Activated naive CD8-positive, alpha-beta T cell (primary cell): Measurements from ENCODE around the gene CORIN.

ENCODE experiments used
- H3K27ac Mint-ChIP-seq: one replicate; pipeline ENCODE4 v1.8.0; 2021; ENCODE audit warnings: mixed read lengths
- H3K27me3 Mint-ChIP-seq: one replicate; pipeline ENCODE4 v1.8.0; 2021; ENCODE audit warnings: mixed read lengths
- H3K36me3 Mint-ChIP-seq: one replicate; pipeline ENCODE4 v1.8.0; 2021; ENCODE audit warnings: mixed read lengths
- H3K4me1 Mint-ChIP-seq: one replicate; pipeline ENCODE4 v1.8.0; 2021; ENCODE audit warnings: low read depth, mixed read lengths
- H3K4me3 Mint-ChIP-seq: one replicate; pipeline ENCODE4 v1.8.0; 2021; ENCODE audit warnings: mild to moderate bottlenecking, mixed read lengths
- H3K9me3 Mint-ChIP-seq: one replicate; pipeline ENCODE4 v1.8.0; 2021; ENCODE audit warnings: low read depth, mixed read lengths

The CORIN gene

DNA sequence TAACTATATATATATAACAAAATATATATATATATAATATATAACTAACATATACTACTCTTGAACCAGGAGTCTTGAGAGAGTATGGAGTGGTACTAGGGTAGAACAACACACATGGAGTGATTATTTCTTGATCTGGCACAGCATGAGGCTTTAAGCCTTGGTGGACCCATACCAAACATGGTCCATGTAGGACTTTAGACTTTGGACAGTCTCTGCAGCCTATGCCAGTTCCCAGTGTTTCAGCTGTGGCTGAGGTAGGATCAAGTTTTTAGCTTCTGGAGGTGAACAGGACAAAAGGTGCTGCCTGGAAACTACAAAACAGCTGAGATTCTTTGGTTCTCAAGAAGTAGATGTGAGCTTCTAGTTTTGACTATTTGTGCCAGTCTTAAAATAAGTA is 20.6 kb downstream of the CORIN start:
- Mint-ChIP-seq H3K27me3 (peaks cover 10% of the 10 kb centered on the region), H3K9me3 (no peaks in the 10 kb centered on the region), H3K4me3 (no peak overlapping the region), H3K27ac (no peak overlapping the region), H3K36me3 (no peaks in the 10 kb centered on the region), H3K4me1 (peaks cover 1% of the 10 kb centered on the region)

DNA sequence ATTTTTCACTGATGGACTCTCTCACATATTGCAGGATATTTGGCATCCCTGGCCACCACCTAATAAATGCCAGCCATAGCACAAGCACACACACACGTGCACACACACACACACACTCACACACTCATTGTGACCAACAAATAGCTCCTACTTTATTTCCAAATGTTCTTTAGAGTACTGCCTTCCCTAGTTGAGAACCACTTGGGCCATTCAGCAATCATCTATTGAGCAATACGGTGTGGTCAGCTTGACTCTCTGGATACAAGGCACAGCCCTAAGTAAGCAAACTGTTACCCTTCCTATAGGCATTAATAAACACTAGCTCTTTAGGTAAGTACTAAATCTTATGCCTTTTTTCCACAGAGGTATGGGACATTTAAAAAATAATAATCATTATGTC is 21.1 kb downstream of the CORIN start:
- H3K9me3 Mint-ChIP-seq = no peaks in the 10 kb centered on the region
- H3K36me3 Mint-ChIP-seq = no peaks in the 10 kb centered on the region
- peaks cover 1% of the 10 kb centered on the region for H3K4me1 Mint-ChIP-seq
- no peak overlapping the region for H3K27ac Mint-ChIP-seq
- H3K27me3 Mint-ChIP-seq = peaks cover 10% of the 10 kb centered on the region
- no peak overlapping the region for H3K4me3 Mint-ChIP-seq

DNA sequence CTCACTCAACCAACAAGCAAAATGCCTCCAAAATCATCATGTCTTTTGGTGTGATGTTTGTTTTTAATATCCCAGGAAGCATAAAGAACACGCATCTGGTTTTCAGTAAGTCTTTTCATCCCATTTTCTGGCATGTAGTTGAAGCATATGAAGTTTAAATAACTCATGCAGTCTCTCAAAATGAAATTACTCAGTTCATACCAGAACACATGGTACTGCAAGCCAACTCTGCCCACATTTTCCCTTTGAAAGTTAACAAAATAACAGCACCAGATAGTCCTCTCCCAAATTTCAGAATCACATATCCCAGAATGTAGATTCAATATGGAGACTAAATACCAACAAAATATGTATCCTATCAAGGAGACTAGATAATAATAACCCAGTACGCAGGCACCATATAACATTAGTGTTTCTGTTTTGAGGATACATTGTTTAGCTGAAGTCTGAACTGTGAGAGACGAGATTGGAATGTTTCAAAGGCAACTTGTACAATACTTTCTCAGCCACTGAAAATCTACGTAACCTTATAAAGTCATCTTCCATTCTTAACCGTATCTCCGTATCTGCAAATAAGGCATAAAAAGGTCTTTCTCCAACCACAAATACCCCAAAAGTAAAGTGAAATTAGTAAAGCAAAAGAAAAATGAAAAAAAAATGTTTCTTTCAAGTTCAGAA is 23.1 kb downstream of the CORIN start:
- H3K27me3 Mint-ChIP-seq = peaks cover 14% of the 10 kb centered on the region
- H3K27ac Mint-ChIP-seq = no peak overlapping the region
- no peaks in the 10 kb centered on the region for H3K36me3 Mint-ChIP-seq
- H3K9me3 Mint-ChIP-seq = no peaks in the 10 kb centered on the region
- H3K4me3 Mint-ChIP-seq = no peak overlapping the region
- peaks cover 1% of the 10 kb centered on the region for H3K4me1 Mint-ChIP-seq

DNA sequence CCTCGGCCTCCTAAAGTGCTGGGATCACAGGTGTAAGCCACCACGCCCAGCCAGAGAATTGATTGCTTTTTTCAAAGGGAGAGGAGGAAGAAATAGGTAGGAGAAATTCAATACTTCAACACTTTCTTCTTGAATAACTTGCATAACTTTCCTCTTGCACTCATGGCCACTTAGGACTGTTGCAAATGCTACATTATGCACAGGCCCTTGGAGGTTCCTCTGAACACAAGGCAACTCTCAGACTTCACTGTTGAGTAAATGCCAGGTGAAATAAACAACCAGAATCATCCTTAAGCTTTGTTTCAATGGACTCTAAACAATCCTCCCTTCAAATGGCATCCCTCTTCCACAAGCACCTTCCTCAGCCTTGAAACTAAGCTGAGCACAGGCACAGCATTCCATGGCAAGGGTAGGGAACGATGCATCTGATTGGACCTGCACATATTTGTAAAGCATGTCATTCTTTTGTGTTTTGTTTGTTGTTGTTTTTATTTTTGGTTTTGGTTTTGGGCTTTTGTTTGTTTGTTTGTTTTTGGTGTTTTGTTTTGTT is 28.1 kb downstream of the CORIN start:
- no peaks in the 10 kb centered on the region for H3K4me1 Mint-ChIP-seq
- no peaks in the 10 kb centered on the region for H3K36me3 Mint-ChIP-seq
- H3K4me3 Mint-ChIP-seq = no peak overlapping the region
- H3K27ac Mint-ChIP-seq = no peak overlapping the region
- no peaks in the 10 kb centered on the region for H3K9me3 Mint-ChIP-seq
- H3K27me3 Mint-ChIP-seq = peaks cover 11% of the 10 kb centered on the region

DNA sequence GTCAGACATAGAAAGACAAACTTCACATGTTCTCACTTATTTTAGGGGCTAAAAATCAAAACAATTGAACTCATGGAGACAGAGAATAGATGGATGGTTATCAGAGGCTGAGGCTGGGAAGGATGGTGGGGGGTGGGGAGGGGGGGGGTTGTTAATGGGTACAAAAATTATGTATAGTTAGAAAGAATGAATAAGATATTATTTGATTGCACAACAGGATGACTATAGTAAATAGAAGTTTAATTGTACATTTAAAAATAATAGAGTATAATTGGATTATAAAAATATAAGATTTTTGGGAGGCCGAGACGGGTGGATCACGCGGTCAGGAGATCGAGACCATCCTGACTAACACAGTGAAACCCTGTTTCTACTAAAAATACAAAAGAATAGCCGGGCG is 33.3 kb downstream of the CORIN start:
- H3K4me1 Mint-ChIP-seq = no peaks in the 10 kb centered on the region
- no peaks in the 10 kb centered on the region for H3K9me3 Mint-ChIP-seq
- no peak overlapping the region for H3K27ac Mint-ChIP-seq
- H3K27me3 Mint-ChIP-seq = peaks cover 2% of the 10 kb centered on the region
- no peak overlapping the region for H3K4me3 Mint-ChIP-seq
- H3K36me3 Mint-ChIP-seq = no peaks in the 10 kb centered on the region

DNA sequence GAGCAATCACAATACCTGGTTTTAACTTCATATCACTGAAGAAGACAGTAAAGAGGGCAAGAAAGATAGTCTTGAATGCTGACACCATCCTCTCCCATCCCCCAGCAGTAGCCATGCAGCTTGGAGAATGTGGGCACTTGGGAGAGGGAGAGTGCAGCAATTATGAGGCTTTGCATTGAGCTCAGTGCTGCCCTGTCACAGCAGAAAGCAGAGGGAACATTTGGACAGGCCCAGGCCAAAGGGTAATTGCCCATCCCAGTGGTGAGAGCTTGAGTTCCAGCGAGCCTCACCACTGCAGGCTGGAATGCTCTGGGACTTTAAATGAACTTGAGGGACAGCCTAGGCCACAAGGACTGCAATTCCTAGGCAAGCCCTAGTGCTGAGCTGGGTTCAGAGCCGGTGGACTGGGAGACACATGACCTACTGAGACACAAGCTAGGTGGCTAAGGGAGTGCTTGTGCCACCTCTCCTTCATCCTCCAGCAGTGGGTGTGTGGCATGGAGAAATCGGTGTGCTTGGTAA is 36.3 kb downstream of the CORIN start:
- Mint-ChIP-seq H3K9me3 (no peaks in the 10 kb centered on the region), H3K4me1 (no peaks in the 10 kb centered on the region), H3K27me3 (peaks cover 2% of the 10 kb centered on the region), H3K4me3 (no peak overlapping the region), H3K27ac (no peak overlapping the region), H3K36me3 (no peaks in the 10 kb centered on the region)

DNA sequence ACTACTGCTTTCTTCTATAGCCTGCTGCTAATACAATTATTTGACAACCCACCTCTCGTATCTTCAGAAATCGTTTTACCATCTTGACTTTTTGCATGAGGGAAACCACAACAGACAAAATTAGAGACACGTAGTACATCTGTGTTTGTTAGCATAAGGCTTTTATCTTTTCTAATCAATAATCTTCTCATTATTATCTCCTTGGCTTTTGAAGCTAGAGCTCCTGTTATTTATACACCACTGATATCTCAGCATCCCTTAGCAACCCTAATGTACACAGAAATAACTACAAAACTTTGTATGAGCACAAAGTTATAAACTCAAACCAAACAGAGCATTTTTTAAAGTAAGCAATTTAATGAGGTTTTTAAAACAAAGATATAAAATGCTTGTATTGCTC is 39.7 kb downstream of the CORIN start:
- Mint-ChIP-seq H3K4me1 (no peaks in the 10 kb centered on the region), H3K4me3 (no peak overlapping the region), H3K36me3 (no peaks in the 10 kb centered on the region), H3K27me3 (no peaks in the 10 kb centered on the region), H3K9me3 (no peaks in the 10 kb centered on the region), H3K27ac (no peak overlapping the region)

DNA sequence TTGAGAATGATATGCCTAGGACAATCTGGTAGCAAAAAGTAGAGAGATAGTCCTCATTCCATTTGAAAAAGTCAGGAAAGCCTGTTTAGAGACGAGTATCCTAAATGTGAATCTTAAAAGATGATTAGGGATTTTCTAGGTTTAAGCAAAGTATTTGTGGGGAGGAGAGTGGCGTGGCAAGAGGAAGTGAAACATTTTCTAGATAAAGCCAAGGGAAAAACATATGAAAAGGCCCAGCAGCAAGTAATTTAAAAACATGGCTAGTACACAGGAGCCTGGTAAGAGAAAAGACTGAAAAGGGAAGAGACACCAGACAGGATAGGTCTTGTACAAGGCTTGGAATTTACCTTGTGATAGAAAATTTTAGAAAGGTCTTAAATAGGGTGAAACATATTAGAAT is 45.9 kb downstream of the CORIN start:
- H3K9me3 Mint-ChIP-seq = no peaks in the 10 kb centered on the region
- no peaks in the 10 kb centered on the region for H3K4me1 Mint-ChIP-seq
- H3K27me3 Mint-ChIP-seq = peaks cover 2% of the 10 kb centered on the region
- H3K27ac Mint-ChIP-seq = no peak overlapping the region
- H3K36me3 Mint-ChIP-seq = no peaks in the 10 kb centered on the region
- no peak overlapping the region for H3K4me3 Mint-ChIP-seq

DNA sequence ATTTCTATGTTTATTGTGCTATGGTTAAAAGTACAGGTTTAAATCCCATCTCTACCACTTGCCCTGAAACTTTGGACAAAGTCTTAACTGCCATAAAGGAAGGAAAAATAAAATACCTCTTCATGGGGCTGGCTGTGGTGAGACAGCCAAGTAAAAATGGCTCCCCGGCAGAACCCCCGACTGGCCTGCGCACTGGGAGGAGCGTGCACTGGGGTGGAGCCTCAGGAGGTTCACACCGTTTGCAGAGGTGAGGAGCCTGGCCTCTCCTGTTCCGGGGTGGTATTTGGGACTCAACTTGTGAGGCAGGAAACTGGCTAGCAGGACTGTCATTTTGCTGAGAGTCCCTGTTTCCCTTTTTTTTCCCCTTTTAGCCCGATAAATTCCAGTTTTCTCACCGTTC is 47.8 kb downstream of the CORIN start:
- no peak overlapping the region for H3K27ac Mint-ChIP-seq
- H3K9me3 Mint-ChIP-seq = no peaks in the 10 kb centered on the region
- no peak overlapping the region for H3K4me3 Mint-ChIP-seq
- peaks cover 4% of the 10 kb centered on the region for H3K27me3 Mint-ChIP-seq
- H3K4me1 Mint-ChIP-seq = no peaks in the 10 kb centered on the region
- H3K36me3 Mint-ChIP-seq = no peaks in the 10 kb centered on the region

DNA sequence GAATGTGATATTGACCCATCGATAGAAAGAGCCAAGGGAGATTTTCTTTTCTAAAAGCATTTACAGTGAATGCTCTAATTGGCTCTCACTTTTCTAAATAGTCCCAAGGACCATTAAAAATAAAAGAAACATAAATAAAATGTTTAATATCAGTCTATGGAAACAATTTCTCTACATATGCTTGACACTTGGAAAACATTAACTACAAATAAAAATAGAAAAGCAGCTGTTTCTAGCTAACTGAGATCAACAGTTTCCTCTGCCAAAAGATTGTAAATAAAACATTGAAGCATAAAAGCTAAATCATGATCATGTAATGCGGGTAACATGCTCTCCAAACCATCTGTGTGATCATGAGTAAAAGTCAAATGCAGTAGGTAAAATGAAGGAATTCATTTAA is 49.7 kb downstream of the CORIN start:
- H3K27me3 Mint-ChIP-seq = peaks cover 4% of the 10 kb centered on the region

DNA sequence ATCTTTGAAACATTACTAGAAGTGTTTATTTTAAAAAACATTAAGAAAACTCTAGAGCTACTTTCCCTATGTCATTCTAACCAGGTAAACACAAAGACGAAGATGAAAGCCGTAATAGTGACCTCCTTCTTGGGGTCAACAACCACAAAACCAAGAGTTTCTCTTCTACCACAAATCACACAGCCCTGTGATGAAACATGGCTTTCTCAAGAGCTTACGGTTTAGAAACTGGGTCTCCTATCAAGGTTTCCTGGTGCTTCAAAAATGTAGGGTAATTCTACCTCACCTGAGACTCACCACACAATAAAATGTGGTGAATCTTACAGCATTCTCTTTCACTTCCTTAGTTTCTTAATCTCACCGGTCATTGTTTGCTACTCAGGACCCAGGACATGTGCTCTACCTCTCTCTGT is 50.9 kb downstream of the CORIN start:
- H3K9me3 Mint-ChIP-seq = no peaks in the 10 kb centered on the region
- H3K4me1 Mint-ChIP-seq = no peaks in the 10 kb centered on the region

More for the DNA sequence above, 49.7 kb downstream of the CORIN start:
- Mint-ChIP-seq H3K9me3 (no peaks in the 10 kb centered on the region), H3K4me1 (no peaks in the 10 kb centered on the region), H3K27ac (no peak overlapping the region), H3K36me3 (no peaks in the 10 kb centered on the region), H3K4me3 (no peak overlapping the region)

DNA sequence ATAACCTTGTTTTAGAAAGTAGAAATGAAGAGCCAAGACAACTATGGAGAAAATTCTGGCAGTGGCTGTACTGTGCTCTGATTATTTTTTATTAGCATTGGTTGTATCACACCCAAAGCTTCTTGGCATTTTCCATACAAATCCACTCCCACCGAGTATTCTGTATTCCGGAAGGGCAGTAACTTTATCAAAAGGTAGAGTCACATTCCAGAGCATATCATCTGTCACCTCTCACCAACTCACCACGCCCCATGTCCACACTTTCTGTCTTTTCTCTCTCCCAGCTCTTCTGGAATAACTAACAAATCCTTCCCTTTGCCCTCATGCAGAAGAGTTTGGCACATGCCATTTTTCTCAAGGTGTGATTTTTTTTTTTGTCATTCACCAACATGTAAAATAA is 52.7 kb downstream of the CORIN start:
- no peak overlapping the region for H3K27ac Mint-ChIP-seq
- peaks cover 5% of the 10 kb centered on the region for H3K27me3 Mint-ChIP-seq
- H3K4me3 Mint-ChIP-seq = no peak overlapping the region
- H3K36me3 Mint-ChIP-seq = no peaks in the 10 kb centered on the region
- H3K9me3 Mint-ChIP-seq = no peaks in the 10 kb centered on the region
- no peaks in the 10 kb centered on the region for H3K4me1 Mint-ChIP-seq

More for the DNA sequence above, 50.9 kb downstream of the CORIN start:
- Mint-ChIP-seq H3K27ac (no peak overlapping the region), H3K4me3 (no peak overlapping the region), H3K27me3 (peaks cover 4% of the 10 kb centered on the region), H3K36me3 (no peaks in the 10 kb centered on the region)

DNA sequence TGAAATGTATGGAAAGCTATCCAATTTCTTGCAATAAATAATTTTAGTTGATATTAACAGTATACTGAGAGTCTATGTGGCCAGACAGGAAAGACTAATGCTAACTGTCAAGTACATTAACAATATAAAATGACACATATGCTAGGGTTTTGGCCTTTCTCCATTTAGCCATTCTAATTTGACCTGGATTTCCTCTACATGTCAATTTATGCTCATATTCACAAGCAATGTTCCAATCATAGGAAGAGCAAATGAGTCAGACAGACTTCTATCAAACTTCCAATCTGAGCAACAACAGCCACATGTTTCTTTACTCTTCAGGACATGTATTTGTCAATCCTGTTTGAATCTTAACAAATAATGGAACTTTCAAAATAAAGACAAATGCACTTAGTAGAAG is 53.6 kb downstream of the CORIN start:
- no peak overlapping the region for H3K27ac Mint-ChIP-seq
- H3K27me3 Mint-ChIP-seq = peaks cover 8% of the 10 kb centered on the region
- no peaks in the 10 kb centered on the region for H3K9me3 Mint-ChIP-seq
- no peaks in the 10 kb centered on the region for H3K4me1 Mint-ChIP-seq
- no peak overlapping the region for H3K4me3 Mint-ChIP-seq
- H3K36me3 Mint-ChIP-seq = no peaks in the 10 kb centered on the region

DNA sequence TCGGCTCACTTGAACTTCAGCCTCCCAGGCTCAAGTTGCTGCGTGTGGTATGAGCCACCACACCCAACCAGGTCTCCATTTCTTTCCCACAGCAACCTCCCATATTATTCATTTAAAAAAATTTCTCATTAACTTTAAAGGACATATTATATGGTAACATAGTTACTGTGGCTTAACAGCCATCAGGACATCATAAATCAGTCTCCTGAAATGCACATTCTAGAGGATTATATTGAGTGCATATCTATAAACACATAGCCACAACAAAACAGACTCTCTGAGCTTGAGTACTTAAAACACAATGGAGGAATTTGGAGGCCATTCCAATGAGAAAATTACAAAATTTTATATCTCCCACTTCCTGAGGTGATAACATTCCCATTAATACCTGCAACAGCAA is 61.5 kb downstream of the CORIN start:
- Mint-ChIP-seq H3K4me3 (no peak overlapping the region), H3K9me3 (no peaks in the 10 kb centered on the region)

DNA sequence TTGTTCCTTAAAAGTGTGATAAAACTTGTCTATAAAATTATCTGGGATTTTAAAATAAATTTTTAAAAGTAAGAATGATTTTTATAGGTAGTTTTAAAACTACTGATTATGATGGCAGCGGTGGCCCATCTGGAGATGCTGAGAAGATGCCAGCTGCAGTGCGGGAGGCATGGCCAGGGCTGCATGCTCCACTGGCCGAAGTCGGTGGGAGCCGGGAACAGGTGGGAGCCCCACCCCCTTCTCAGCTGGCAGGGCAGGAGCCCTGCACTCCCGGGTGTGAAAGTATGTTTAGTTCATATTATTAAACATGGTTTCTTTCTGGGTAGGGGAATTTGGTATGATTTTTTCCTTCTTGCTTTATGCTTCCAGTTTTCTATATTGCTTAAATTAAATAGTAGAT is 63.8 kb downstream of the CORIN start:
- Mint-ChIP-seq H3K9me3 (no peaks in the 10 kb centered on the region), H3K27me3 (peaks cover 16% of the 10 kb centered on the region), H3K4me3 (no peak overlapping the region), H3K4me1 (no peaks in the 10 kb centered on the region), H3K36me3 (peaks cover 2% of the 10 kb centered on the region), H3K27ac (no peak overlapping the region)

More for the DNA sequence above, 61.5 kb downstream of the CORIN start:
- H3K36me3 Mint-ChIP-seq = peaks cover 2% of the 10 kb centered on the region
- H3K27ac Mint-ChIP-seq = no peak overlapping the region
- H3K4me1 Mint-ChIP-seq = no peaks in the 10 kb centered on the region
- H3K27me3 Mint-ChIP-seq = peaks cover 22% of the 10 kb centered on the region

DNA sequence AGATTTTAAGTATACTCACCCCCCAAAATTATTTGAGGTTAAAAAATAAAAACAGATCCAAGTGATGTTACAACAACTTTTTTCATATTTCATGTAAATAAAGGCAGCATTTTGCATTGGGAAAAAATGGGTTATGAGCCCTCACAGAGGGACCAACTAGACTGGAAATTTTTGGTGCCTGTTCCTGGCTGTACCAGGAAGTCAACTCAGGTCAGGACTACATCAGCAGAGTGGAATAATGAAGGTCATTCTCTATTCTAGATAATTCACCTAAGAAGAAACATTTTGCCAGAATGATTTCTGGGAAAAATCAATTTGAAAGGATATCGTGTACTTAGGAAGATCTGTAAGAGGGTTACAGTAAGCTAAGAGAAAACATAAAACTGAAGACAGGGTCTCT is 66.8 kb downstream of the CORIN start:
- no peaks in the 10 kb centered on the region for H3K9me3 Mint-ChIP-seq
- H3K4me1 Mint-ChIP-seq = no peaks in the 10 kb centered on the region
- peaks cover 10% of the 10 kb centered on the region for H3K27me3 Mint-ChIP-seq
- H3K36me3 Mint-ChIP-seq = peaks cover 2% of the 10 kb centered on the region
- H3K4me3 Mint-ChIP-seq = no peak overlapping the region
- H3K27ac Mint-ChIP-seq = no peak overlapping the region
